Neural cell (in vitro differentiated cells): ENCODE data around the gene HSF5. TPM values are rescaled to one million over a fixed set of nuclear protein-coding genes. Genes with fewer than 3 reads are reported as not detected.

Source experiments
- H2AFZ ChIP-seq: fragments of 200-600, 300-800 bp; sonication (generic), shearing (Covaris generic); 2 replicates; pipeline ENCODE4 v1.6.0; 2014; ENCODE audit warnings: low read depth, mild to moderate bottlenecking, antibody characterized with exemption, low read length, moderate library complexity
- H3F3A ChIP-seq: fragments of 200-600 bp; shearing (Covaris generic); 2 replicates; pipeline ENCODE4 v1.6.1; 2016; ENCODE audit warnings: mild to moderate bottlenecking, moderate library complexity, mixed read lengths, antibody characterized with exemption, low read length; ENCODE audit not compliant: insufficient read depth, poor library complexity, severe bottlenecking
- H3K27ac ChIP-seq: fragments of 200-600, 300-800 bp; sonication (generic), shearing (Covaris generic); 2 replicates; pipeline ENCODE4 v1.5.1; 2014; ENCODE audit warnings: mild to moderate bottlenecking, low read length, moderate library complexity
- H3K27me3 ChIP-seq: fragments of 300-800, 200-600 bp; sonication (generic), shearing (Covaris generic); 2 replicates; pipeline ENCODE4 v1.6.0; 2014; ENCODE audit warnings: mild to moderate bottlenecking, low read depth, low read length, moderate library complexity; ENCODE audit not compliant: insufficient read depth
- H3K36me3 ChIP-seq: fragments of 300-800, 200-600 bp; sonication (generic), shearing (Covaris generic); 2 replicates; pipeline ENCODE4 v1.5.1; 2014; ENCODE audit warnings: mild to moderate bottlenecking, antibody characterized with exemption, low read length, moderate library complexity; ENCODE audit not compliant: insufficient read depth
- H3K4me2 ChIP-seq: fragments of 300-800, 200-600 bp; sonication (generic), shearing (Covaris generic); 2 replicates; pipeline ENCODE4 v1.6.0; 2014; ENCODE audit warnings: mild to moderate bottlenecking, low read length
- H3K4me3 ChIP-seq: fragments of 300-800, 200-600 bp; sonication (generic), shearing (Covaris generic); 2 replicates; pipeline ENCODE4 v1.5.1; 2014; ENCODE audit warnings: mild to moderate bottlenecking, low read length, moderate library complexity
- H3K79me2 ChIP-seq: fragments of 200-600 bp; shearing (Covaris generic); replicated peaks from 2 replicates; pipeline ENCODE4 v1.6.0; 2014; ENCODE audit warnings: mild to moderate bottlenecking, low read length, moderate library complexity; ENCODE audit not compliant: insufficient read depth
- H3K9ac ChIP-seq: fragments of 300-800, 200-600 bp; sonication (generic), shearing (Covaris generic); 2 replicates; pipeline ENCODE4 v1.6.1; 2016; ENCODE audit warnings: mild to moderate bottlenecking, low read length, mixed read lengths
- H3K9me2 ChIP-seq: fragments of 200-600 bp; shearing (Covaris generic); 2 replicates; pipeline ENCODE4 v1.6.1; 2016; ENCODE audit warnings: mild to moderate bottlenecking, low read length, mixed read lengths; ENCODE audit not compliant: insufficient read depth
- H3K9me3 ChIP-seq: fragments of 200-600, 300-800 bp; sonication (generic), shearing (Covaris generic); 2 replicates; pipeline ENCODE4 v1.6.1; 2016; ENCODE audit warnings: mild to moderate bottlenecking, mixed run types, low read length, moderate library complexity, mixed read lengths
- H4K20me1 ChIP-seq: fragments of 200-600 bp; shearing (Covaris generic); 2 replicates; pipeline ENCODE4 v1.6.1; 2016; ENCODE audit warnings: mild to moderate bottlenecking, mixed run types; ENCODE audit not compliant: insufficient read depth
- EP300 ChIP-seq: fragments of 450-650 bp; conservative IDR thresholded peaks from 2 replicates; pipeline ENCODE4 v1.6.1; 2014; ENCODE audit warnings: antibody characterized with exemption, mild to moderate bottlenecking, moderate library complexity; ENCODE audit not compliant: poor library complexity, severe bottlenecking
- EZH2 ChIP-seq: fragments of 200-600, 300-800 bp; shearing (Covaris generic), sonication (generic); IDR thresholded peaks from 2 replicates; pipeline ENCODE4 v1.6.1; 2014; ENCODE audit warnings: antibody characterized with exemption, low read length, borderline replicate concordance, mild to moderate bottlenecking; ENCODE audit not compliant: insufficient read depth, poor library complexity, severe bottlenecking
- MXI1 ChIP-seq: fragments of 450-650 bp; conservative IDR thresholded peaks from 2 replicates; pipeline ENCODE4 v1.6.1; 2014; ENCODE audit warnings: antibody characterized with exemption, mild to moderate bottlenecking; ENCODE audit not compliant: poor library complexity, severe bottlenecking
- POLR2AphosphoS5 ChIP-seq: IDR thresholded peaks from 2 replicates; pipeline ENCODE4 v1.6.1; 2012
- RAD21 ChIP-seq: fragments of 450-650 bp; conservative IDR thresholded peaks from 2 replicates; pipeline ENCODE4 v1.6.1; 2014; ENCODE audit warnings: antibody characterized with exemption, mild to moderate bottlenecking, moderate library complexity
- SMC3 ChIP-seq: fragments of 450-650 bp; conservative IDR thresholded peaks from 2 replicates; pipeline ENCODE4 v1.6.1; 2014; ENCODE audit warnings: antibody characterized with exemption, mild to moderate bottlenecking, moderate library complexity; ENCODE audit not compliant: poor library complexity
- TAF1 ChIP-seq: IDR thresholded peaks from 2 replicates; pipeline ENCODE4 v1.6.1; 2012; ENCODE audit warnings: low read depth
- polyA plus RNA-seq: library from polyadenylated mRNA; depleted of rRNA; stranded (reverse); fragments of >200 nt; gene quantifications from 2 replicates; pipeline ENCODE4 v1.2.3, GENCODE V29; 2014
- TF ChIP-seq, protein P1 (sequence below): IDR thresholded peaks from 2 replicates; pipeline ENCODE4 v1.6.1; 2012; ENCODE audit warnings: borderline replicate concordance
- TF ChIP-seq, protein P2 (sequence below): fragments of 450-650 bp; IDR thresholded peaks from 2 replicates; pipeline ENCODE4 v1.5.1; 2014; ENCODE audit warnings: antibody characterized with exemption, mild to moderate bottlenecking, moderate library complexity; ENCODE audit not compliant: poor library complexity, severe bottlenecking

Gene HSF5
- polyA plus RNA-seq, 1 donor from 2014 or later, result 0.21 TPM

DNA sequence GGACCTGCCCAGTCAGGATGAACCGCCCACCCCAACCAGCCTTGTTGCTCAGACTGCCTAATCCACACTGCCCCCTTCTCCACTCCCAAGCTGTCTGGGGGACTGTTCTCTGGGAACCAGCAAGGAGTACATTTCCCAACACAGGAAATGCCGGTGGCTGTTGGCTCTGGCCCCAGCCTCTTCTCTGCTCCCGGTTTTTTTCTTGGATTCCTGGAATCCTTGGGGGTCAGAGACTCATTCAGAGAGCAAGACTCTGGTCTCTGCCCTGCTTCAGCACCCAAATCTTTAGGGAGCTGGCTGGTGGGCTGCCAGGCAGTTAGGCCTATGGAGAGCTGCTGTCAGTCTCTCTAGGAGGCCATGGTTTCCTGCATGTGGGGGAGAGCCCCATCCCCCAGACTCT is 37.0 kb upstream of the HSF5 start:
- Histone ChIP-seq H3K79me2 (no peaks in the 10 kb centered on the region), H3K4me2 (no peak overlapping the region), H3K9me3 (no peaks in the 10 kb centered on the region), H3F3A (no peaks in the 10 kb centered on the region), H2AFZ (no peak overlapping the region), H4K20me1 (no peaks in the 10 kb centered on the region), H3K36me3 (no peaks in the 10 kb centered on the region), H3K27me3 (no peaks in the 10 kb centered on the region), H3K9ac (no peak overlapping the region), H3K4me3 (no peak overlapping the region), H3K9me2 (no peaks in the 10 kb centered on the region), H3K27ac (no peak overlapping the region)
- TF ChIP-seq POLR2AphosphoS5, result no peak
- TF ChIP-seq MXI1, result no peak
- TF ChIP-seq, protein P1, sequence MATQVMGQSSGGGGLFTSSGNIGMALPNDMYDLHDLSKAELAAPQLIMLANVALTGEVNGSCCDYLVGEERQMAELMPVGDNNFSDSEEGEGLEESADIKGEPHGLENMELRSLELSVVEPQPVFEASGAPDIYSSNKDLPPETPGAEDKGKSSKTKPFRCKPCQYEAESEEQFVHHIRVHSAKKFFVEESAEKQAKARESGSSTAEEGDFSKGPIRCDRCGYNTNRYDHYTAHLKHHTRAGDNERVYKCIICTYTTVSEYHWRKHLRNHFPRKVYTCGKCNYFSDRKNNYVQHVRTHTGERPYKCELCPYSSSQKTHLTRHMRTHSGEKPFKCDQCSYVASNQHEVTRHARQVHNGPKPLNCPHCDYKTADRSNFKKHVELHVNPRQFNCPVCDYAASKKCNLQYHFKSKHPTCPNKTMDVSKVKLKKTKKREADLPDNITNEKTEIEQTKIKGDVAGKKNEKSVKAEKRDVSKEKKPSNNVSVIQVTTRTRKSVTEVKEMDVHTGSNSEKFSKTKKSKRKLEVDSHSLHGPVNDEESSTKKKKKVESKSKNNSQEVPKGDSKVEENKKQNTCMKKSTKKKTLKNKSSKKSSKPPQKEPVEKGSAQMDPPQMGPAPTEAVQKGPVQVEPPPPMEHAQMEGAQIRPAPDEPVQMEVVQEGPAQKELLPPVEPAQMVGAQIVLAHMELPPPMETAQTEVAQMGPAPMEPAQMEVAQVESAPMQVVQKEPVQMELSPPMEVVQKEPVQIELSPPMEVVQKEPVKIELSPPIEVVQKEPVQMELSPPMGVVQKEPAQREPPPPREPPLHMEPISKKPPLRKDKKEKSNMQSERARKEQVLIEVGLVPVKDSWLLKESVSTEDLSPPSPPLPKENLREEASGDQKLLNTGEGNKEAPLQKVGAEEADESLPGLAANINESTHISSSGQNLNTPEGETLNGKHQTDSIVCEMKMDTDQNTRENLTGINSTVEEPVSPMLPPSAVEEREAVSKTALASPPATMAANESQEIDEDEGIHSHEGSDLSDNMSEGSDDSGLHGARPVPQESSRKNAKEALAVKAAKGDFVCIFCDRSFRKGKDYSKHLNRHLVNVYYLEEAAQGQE, result no peak
- TF ChIP-seq RAD21, result no peak
- no peak for TF ChIP-seq EP300
- TF ChIP-seq, protein P2, sequence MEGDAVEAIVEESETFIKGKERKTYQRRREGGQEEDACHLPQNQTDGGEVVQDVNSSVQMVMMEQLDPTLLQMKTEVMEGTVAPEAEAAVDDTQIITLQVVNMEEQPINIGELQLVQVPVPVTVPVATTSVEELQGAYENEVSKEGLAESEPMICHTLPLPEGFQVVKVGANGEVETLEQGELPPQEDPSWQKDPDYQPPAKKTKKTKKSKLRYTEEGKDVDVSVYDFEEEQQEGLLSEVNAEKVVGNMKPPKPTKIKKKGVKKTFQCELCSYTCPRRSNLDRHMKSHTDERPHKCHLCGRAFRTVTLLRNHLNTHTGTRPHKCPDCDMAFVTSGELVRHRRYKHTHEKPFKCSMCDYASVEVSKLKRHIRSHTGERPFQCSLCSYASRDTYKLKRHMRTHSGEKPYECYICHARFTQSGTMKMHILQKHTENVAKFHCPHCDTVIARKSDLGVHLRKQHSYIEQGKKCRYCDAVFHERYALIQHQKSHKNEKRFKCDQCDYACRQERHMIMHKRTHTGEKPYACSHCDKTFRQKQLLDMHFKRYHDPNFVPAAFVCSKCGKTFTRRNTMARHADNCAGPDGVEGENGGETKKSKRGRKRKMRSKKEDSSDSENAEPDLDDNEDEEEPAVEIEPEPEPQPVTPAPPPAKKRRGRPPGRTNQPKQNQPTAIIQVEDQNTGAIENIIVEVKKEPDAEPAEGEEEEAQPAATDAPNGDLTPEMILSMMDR, result no peak
- no peak for TF ChIP-seq TAF1
- TF ChIP-seq EZH2, result no peak
- no peak for TF ChIP-seq SMC3

DNA sequence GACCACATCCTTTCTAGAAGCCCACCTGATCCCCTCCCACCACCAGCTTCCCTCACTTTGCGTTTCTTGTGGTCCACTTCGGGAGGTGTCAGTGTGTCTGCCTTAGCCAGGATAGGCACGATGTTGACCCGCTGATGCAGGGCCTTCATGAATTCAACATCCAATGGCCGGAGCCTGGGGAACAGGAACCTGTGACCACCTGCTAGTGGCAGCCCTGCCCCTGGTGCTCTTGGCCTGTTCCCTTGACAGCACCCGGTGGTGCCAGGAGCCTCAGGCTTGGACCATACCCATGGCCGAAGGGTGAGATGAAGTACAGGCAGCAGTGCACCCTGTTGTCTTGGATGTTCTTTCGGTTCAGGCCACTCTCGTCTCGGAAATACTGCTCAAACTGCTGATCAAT is 33.5 kb upstream of the HSF5 start:
- no peak overlapping the region for H2AFZ ChIP-seq
- H3K79me2 ChIP-seq, result peaks cover 7% of the 10 kb centered on the region
- H4K20me1 ChIP-seq, result no peaks in the 10 kb centered on the region
- no peaks in the 10 kb centered on the region for H3K9me2 ChIP-seq
- H3F3A ChIP-seq, result no peaks in the 10 kb centered on the region
- no peak overlapping the region for H3K4me3 ChIP-seq
- TF ChIP-seq POLR2AphosphoS5, result no peak
- TF ChIP-seq MXI1, result no peak
- TF ChIP-seq, protein P1, result no peak
- TF ChIP-seq, protein P2, result no peak
- no peak for TF ChIP-seq SMC3
- TF ChIP-seq EZH2, result no peak
- TF ChIP-seq TAF1, result no peak
- TF ChIP-seq EP300, result no peak
- no peak for TF ChIP-seq RAD21
- no peak overlapping the region for H3K4me2 ChIP-seq
- H3K27ac ChIP-seq, result no peak overlapping the region
- H3K27me3 ChIP-seq, result no peaks in the 10 kb centered on the region
- no peaks in the 10 kb centered on the region for H3K36me3 ChIP-seq
- no peaks in the 10 kb centered on the region for H3K9me3 ChIP-seq
- no peak overlapping the region for H3K9ac ChIP-seq
